Tibial artery (tissue), 4 donors: ENCODE data around the gene NLGN1.

ENCODE experiments used
- DNase-seq, 2 donors: peaks; one replicate each; pipeline ENCODE4 v3.0.0-alpha.2; 2019
- H3K27ac ChIP-seq, 2 donors: fragments of 200-600 bp; sonication (generic) in 1 of 2; 1 replicate in 1 of 2; 2 replicates in 1 of 2; pipeline ENCODE4 v1.5.1; 2018 to 2019; ENCODE audit warnings: mild to moderate bottlenecking in 1 of 2
- H3K27me3 ChIP-seq, 2 donors: fragments of 200-600 bp; sonication (generic) in 1 of 2; one replicate each; pipeline versions ENCODE4 v1.5.1 to v1.6.0; 2016 to 2019
- H3K36me3 ChIP-seq, 3 donors: fragments of 200-600 bp; sonication (generic) in 2 of 3; one replicate each; pipeline ENCODE4 v1.5.1; 2016 to 2019; ENCODE audit warnings: mild to moderate bottlenecking in 2 of 3
- H3K4me1 ChIP-seq, 4 donors: fragments of 200-600 bp; sonication (generic) in 2 of 4; 1 replicate in 3 of 4; 2 replicates in 1 of 4; pipeline ENCODE4 v1.5.1; 2016 to 2019
- H3K4me3 ChIP-seq, 2 donors: fragments of 200-600 bp; sonication (generic) in 1 of 2; 1 replicate in 1 of 2; 2 replicates in 1 of 2; pipeline ENCODE4 v1.5.1; 2018 to 2019; ENCODE audit warnings: mild to moderate bottlenecking in 2 of 2
- H3K9me3 ChIP-seq, 3 donors: fragments of 200-600 bp; sonication (generic) in 1 of 3; one replicate each; pipeline ENCODE4 v1.5.1; 2016 to 2019
- CTCF ChIP-seq, 2 experiments: fragments of 200-600 bp in 1 of 2; fragments of 450-650 bp in 1 of 2; IDR thresholded peaks; one replicate each; pipeline ENCODE4 v1.5.1; 2017 to 2019; ENCODE audit warnings: antibody characterized with exemption in 2 of 2, mild to moderate bottlenecking in 1 of 2, moderate library complexity in 1 of 2
- intact Hi-C: fragments of 100-400 bp; cut with DNase I; formaldehyde crosslinking; loops from one replicate; pipeline ENCODE4 v1.15.0; 2023; ENCODE audit warnings: low total_unique reads

Gene NLGN1

GRCh38 chr3:174147798-174148197, 750.3 kb downstream of the NLGN1 start:
- Histone ChIP-seq H3K4me1 (no peaks in the 10 kb centered on the region), H3K27ac (no peak overlapping the region), H3K36me3 (no peaks in the 10 kb centered on the region), H3K4me3 (no peak overlapping the region), H3K27me3 (no peaks in the 10 kb centered on the region), H3K9me3 (no peaks in the 10 kb centered on the region)
- intact Hi-C loops = no loop called here
- TF ChIP-seq CTCF (IDR thresholded peaks at IDR 0.05) = no peak
- DNase-seq = no peak

GRCh38 chr3:174153871-174154270, 756.3 kb downstream of the NLGN1 start:
- peaks cover 0 to 17% (median 0%) of the 10 kb centered on the region in 4 donors for H3K4me1 ChIP-seq
- no peaks in the 10 kb centered on the region for H3K27me3 ChIP-seq
- no peak for TF ChIP-seq CTCF (IDR thresholded peaks at IDR 0.05)
- H3K36me3 ChIP-seq = no peaks in the 10 kb centered on the region
- intact Hi-C loops = no loop called here
- no peak overlapping the region for H3K4me3 ChIP-seq
- H3K27ac ChIP-seq = no peak overlapping the region
- no peaks in the 10 kb centered on the region for H3K9me3 ChIP-seq
- DNase-seq = no peak

- intact Hi-C loops = no loop called here
- no peak for DNase-seq
- H3K9me3 ChIP-seq = no peaks in the 10 kb centered on the region
- H3K4me1 ChIP-seq = peaks cover 0 to 21% (median 0%) of the 10 kb centered on the region in 4 donors
- no peaks in the 10 kb centered on the region for H3K36me3 ChIP-seq
- peak overlapping the region; percentile 58 to 62 for H3K27ac ChIP-seq
- TF ChIP-seq CTCF (IDR thresholded peaks at IDR 0.05) = no peak
- H3K27me3 ChIP-seq = no peaks in the 10 kb centered on the region
- H3K4me3 ChIP-seq = peak overlapping the region; percentile 46 to 47
Observed at GRCh38 chr3:174156200-174156599, 758.7 kb downstream of the NLGN1 start.

- TF ChIP-seq CTCF (IDR thresholded peaks at IDR 0.05) = no peak
- Histone ChIP-seq H3K4me3 (no peak overlapping the region), H3K27me3 (no peaks in the 10 kb centered on the region), H3K9me3 (no peaks in the 10 kb centered on the region), H3K27ac (peak overlapping the region; percentile 29 to 45), H3K36me3 (no peaks in the 10 kb centered on the region), H3K4me1 (peaks cover 0 to 21% (median 0%) of the 10 kb centered on the region in 4 donors)
- intact Hi-C loops = no loop called here
- DNase-seq = no peak
Observed at GRCh38 chr3:174158674-174159073, 761.1 kb downstream of the NLGN1 start.

GRCh38 chr3:174159604-174160003, 762.1 kb downstream of the NLGN1 start:
- peaks cover 0 to 21% (median 0%) of the 10 kb centered on the region in 4 donors for H3K4me1 ChIP-seq
- DNase-seq = no peak
- H3K4me3 ChIP-seq = no peak overlapping the region
- no peak overlapping the region for H3K27ac ChIP-seq
- peaks cover 0 to 4% (median 0%) of the 10 kb centered on the region in 3 donors for H3K36me3 ChIP-seq
- no peaks in the 10 kb centered on the region for H3K27me3 ChIP-seq
- no peak for TF ChIP-seq CTCF (IDR thresholded peaks at IDR 0.05)
- peaks cover 0 to 4% (median 0%) of the 10 kb centered on the region in 3 donors for H3K9me3 ChIP-seq
- intact Hi-C loops = no loop called here

- Histone ChIP-seq H3K36me3 (peaks cover 0 to 5% (median 0%) of the 10 kb centered on the region in 3 donors), H3K9me3 (peaks cover 0 to 18% (median 0%) of the 10 kb centered on the region in 3 donors), H3K27ac (no peak overlapping the region), H3K27me3 (no peaks in the 10 kb centered on the region), H3K4me1 (peaks cover 0 to 13% (median 0%) of the 10 kb centered on the region in 4 donors), H3K4me3 (no peak overlapping the region)
- no peak for DNase-seq
- intact Hi-C loops = no loop called here
- no peak for TF ChIP-seq CTCF (IDR thresholded peaks at IDR 0.05)
Observed at GRCh38 chr3:174162550-174162949, 765.0 kb downstream of the NLGN1 start.
